SK-N-DZ (cell line): ENCODE data around the gene SCNN1A.
"Not testable (repeated sequence)": the region's sequence is repeated elsewhere in the genome, so short reads cannot be mapped to it uniquely, and the experiment has no call there.

ENCODE experiments used
- DNase-seq: peaks from one replicate; pipeline ENCODE4 v3.0.0-alpha.2; 2015; ENCODE audit warnings: low spot score

Gene SCNN1A

GRCh38 chr12:6347367-6348338 lies 27.7 kb downstream of the SCNN1A start:
- no peak for DNase-seq

DNA sequence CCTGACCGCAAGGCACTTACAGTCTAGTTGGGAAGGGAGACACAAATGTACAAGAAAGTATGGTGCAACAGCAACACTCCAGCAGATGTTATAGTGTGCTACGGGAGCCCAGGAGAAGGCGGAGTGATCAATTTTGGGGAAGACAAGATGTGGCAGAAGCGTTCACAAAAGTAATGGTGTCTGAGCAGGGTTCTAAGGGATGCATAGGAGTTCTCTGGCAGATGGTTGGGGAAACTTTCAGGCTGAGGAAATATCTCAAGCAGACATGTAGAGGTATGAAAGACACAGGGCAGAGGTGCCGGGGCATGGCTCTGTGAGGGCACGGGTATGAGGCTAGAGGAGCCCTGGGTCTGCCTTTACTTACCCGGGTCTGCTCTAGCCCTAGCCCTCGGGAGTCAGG lies 28.4 kb downstream of the SCNN1A start:
- no peak for DNase-seq

DNA sequence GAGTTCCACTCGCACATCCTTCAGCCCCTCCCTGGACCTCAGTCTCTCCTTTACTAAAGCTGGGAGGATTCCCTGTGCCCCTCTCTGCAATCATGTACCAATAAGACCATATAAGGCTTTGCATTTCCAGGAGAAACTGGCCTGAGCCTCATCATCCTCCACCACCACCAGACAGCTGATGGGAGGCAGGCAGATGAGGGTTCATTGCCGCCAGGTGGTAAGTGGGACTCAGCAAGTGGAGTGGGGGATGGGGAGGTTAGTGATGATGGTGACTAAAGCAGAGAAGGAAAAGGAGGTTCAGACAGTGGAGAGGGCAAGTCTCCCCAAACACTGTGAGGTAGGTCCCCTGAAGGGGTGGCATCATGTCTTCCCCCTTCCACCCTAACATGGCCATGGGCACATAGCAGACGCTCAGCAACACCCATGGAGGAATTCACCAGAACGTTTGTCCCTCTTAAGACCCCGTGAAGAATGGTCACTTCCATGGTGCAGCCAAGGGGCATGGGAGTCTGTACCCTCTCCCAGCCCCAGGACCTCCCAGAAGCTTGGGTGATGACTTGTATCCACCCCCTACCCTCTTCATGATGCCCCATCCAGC lies 29.0 kb downstream of the SCNN1A start:
- DNase-seq = peak; percentile 85

DNA sequence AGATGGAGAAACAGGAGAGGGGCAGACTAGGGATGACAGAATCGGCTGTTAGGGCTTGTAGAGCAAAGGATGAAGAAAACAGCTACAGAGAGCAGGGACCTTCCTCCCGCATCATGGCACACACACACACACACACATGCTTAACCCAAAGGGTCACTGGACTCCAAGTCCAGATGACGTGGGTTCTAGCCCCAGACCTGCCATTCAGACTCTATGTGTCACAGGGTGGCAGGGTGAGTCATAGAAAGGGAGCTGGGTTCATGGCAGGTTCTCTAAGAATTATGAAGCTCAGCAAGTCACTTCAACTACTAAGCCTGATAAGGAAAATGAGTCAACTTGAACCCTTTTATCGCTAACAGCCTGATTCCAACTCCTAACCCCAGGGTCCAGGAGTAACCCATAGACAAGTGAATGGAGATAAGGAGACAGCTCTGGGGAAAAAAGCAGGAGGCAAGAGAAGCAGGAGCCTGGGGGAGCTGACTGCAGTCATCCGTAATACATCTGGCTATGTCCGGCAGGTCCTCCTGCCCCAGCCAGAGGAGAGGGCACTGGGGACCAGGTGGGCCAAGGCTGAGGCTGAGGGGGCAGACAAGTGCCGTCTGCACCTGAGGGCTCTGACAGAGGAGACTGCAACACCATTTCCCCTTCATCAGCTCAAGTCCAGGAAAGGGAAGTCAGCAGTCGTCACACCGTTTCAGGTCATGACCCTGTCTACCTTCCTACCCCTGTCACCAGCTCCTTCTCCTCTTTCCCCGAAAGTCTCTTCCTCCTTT lies 29.9 kb downstream of the SCNN1A start:
- no peak for DNase-seq

- not testable (repeated sequence) for DNase-seq
Measured at GRCh38 chr12:6344101-6344660, 31.2 kb downstream of the SCNN1A start.

DNA sequence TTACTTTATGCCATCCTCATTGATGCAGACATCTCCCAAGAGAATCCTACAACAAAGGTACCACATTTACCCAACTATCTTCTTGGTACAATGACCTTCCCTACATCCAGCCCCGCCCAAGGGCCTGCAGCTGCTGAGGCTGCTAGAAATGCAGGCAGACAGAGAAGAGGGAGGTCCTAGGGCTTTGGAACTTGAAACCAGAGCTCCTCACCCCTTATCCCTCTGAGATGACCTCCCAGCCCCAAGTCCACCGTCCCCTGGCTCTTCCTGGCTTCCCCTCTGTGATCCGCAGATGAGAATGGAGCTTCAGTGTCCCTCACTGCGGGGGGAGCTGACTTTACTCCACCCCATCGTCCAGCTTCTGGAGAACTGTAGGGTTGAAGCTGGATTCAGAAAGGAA lies 31.8 kb downstream of the SCNN1A start:
- no peak for DNase-seq

- DNase-seq = no peak
Measured at GRCh38 chr12:6342140-6342889, 33.0 kb downstream of the SCNN1A start.

DNA sequence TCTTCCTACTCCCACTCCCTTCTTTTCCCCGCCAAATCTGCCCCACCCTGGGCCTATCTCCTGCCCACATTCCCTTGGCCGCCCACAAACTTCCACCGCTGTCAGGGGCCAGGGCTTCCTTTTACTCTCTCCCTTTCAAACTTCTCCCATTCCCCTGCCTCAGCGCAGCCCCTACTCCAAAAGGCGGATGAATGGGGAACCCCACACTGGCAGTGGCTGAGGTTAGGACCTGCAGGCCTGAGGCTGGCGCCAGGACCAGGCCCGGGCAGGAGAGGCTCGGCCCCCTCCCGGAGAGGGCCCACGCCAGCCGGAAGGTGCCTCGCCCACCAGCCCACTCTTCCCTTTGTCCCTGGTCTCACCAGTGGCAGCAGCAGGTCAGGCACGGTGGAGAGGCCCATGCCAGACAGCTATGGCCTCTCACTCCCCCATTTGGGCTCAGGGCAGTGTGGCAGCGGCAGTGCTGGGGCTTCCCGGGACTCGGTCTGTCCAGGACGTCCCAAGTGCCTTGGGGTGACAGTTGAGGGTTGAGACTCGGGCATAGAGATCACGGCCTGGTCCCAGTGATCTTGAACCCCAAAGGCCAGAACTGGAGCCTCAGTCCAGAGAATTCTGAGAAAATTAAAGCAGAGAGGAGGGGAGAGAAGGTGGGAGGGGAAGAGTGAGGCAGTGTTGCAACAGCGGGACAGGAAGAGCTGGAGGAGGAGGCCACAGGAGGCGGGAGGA lies 33.8 kb downstream of the SCNN1A start, which contains the start of gene TNFRSF1A:
Gene TNFRSF1A, minus strand, starts transcription at position 660 of the 723 bp plus-strand sequence. Its CDS starts 262 bp downstream, at position 398.
- DNase-seq = peak; percentile 73

GRCh38 chr12:6340745-6341416 lies 34.5 kb downstream of the SCNN1A start:
- no peak for DNase-seq

DNA sequence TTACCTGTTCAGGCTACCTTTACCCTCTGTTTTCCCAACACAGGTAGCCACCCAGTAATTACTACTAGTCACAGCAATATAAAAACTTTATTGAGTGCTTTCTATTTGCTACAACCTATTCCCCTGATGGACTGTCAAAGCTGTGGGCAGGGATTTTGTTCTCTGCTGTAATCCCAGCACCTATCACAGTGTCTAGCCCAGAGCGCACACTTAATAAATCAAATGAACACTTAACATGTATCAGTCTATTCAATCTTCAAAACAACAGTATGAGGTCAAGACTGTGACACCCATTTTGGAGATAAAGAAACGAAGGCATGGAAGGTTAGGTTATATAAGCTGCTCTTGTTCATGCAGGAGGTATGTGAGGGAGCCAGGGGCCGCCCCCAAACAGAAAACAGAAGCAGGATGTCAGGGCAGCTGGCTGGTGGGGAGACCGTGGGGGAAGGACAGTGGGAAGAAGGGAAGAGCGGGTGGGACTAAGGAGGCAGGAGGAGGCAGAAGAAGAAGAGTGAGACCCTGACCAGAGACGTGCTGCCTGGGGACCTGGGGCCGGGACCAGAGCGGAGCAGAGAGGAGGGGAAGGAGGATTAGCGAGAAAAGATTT lies 35.2 kb downstream of the SCNN1A start:
- DNase-seq = no peak

DNA sequence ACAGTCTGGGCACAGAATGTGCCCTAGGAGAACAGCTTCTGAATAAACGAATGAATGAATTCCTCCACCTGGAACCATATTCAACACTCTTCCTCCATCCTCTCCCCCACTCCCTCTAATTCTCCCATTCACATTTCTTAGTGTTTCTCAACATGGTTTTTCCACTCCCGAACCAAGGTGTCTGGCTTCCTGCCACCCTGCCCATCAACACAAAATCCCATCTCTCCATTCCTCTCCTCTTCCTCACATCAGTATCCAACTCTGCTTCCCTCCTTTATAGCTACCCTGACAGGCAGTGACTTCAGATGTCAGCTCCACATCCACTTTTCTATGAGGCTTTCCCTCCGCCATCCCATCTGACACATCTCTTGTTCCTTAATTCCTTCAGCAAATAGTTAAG lies 36.4 kb downstream of the SCNN1A start:
- DNase-seq = no peak

DNA sequence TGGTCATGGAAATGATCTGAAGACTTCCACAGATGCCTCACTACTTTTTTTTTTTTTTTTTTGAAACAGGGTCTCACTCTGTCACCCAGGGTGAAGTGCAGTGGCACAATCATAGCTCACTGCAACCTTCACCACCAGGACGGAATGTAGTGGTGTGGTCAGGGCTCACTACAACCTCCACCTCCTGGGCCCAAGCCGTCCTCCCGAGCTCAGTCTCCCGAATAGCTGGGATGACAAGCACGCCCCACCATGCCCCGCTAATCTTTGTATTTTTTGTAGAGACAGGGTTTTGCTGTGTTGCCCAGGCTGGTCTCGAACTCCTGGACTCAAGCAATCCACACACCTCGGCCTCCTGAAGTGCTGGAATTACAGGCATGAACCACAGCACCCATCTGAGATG lies 36.8 kb downstream of the SCNN1A start:
- not testable (repeated sequence) for DNase-seq

- no peak for DNase-seq
Measured at GRCh38 chr12:6337958-6338433, 37.4 kb downstream of the SCNN1A start.

DNA sequence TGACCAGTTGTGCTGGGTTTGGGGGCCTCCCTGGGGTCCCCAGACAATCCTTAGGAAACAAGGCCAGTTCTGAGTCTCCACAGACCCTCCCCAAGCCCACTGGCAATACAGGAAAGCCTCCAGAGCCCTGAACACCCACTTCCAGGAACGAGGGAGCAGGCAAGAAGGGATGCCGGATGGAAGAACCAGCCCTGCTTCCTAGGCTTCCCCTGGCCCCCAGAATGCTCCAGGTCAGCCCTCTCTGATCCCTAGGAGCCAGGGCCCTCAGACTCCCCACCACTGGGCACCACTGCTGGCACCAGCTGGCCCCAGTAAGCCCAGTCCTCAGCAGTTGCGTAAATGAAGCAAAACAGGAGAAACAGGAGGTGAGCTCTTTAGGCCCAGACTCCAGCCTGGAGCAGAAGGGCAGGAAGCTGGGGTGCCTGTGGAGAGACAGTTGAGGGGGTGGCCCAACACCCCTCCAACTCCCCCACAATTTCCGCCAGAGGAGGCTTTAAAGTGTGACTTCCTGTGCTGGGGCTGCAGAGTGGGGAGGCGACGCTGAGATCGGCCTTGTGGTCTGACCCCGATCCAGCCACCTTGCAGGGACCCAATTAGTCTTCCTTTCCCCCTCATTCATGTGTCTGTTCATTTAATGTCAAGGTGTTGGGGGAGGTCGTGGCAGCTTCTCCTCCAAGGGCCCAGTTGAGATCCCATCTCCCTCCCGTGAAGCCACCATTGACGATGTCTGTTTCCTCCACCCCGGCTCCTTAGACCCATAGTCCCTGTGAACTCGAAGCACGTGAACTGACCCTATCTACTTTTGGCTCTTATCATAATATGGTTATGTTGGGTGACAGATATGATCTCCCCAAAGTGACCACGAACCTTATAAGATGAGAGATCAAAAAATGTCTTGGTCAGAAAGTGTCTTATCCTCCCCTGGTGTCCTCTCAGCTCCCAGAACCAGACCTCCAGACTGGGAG lies 38.2 kb downstream of the SCNN1A start:
- DNase-seq = no peak

GRCh38 chr12:6336079-6336888 lies 39.1 kb downstream of the SCNN1A start:
- DNase-seq = peak; percentile 97

GRCh38 chr12:6335451-6336078 lies 39.8 kb downstream of the SCNN1A start:
- DNase-seq = peak; percentile 72
